ENCODE measurements around the gene KHDC4. TPM values are rescaled to one million over a fixed set of nuclear protein-coding genes. Genes with fewer than 3 reads are reported as not detected.

KHDC4 gene
- polyA plus RNA-seq, 1 of the 3 experiments (the other 2 are of a cell fraction), result 43.1 TPM

- H3K9ac ChIP-seq, result no peak overlapping the region
- no peak overlapping the region for H3K4me3 ChIP-seq (ENCODE audit: low read depth in 2 of 2, low read length in 1 of 2)
- 100% methylated on average over 9 of the region's 9 CpGs for WGBS (ENCODE audit: low lambda C conversion rate)
- H2AFZ ChIP-seq (ENCODE audit: low read depth), result no peak overlapping the region
- H3K36me3 ChIP-seq (replicated peaks in 1 of 2; ENCODE audit: control insufficient read depth in 1 of 2, insufficient read depth in 2 of 2, low read length in 1 of 2), result peaks cover 41 to 54% of the 10 kb centered on the region in 2 experiments
- CTCF ChIA-PET, result interaction anchor here (1.2 to 3.8 kb wide), 4 partner anchors 10 to 62 kb away, joined by 3 to 15 read pairs (median 8); no protein-coding TSS in a partner anchor
- no peaks in the 10 kb centered on the region for H3K27me3 ChIP-seq (ENCODE audit: insufficient read depth)
- no peak overlapping the region for H3K4me2 ChIP-seq
- H3K9me2 ChIP-seq, result no peaks in the 10 kb centered on the region
- H4K20me1 ChIP-seq (ENCODE audit: insufficient read depth), result peaks cover 49% of the 10 kb centered on the region
- peak; percentile 35 for DNase-seq
- POLR2A ChIA-PET, result no interaction called here
- peaks cover 10 to 51% of the 10 kb centered on the region in 2 experiments; a peak in 3 of 4 replicates for H3K4me1 ChIP-seq (ENCODE audit: control insufficient read depth in 1 of 2, insufficient read depth in 2 of 2, low read depth in 1 of 2, low read length in 1 of 2)
- H3K9me3 ChIP-seq, result no peaks in the 10 kb centered on the region
- H3K27ac ChIP-seq (ENCODE audit: low read depth in 2 of 2, low read length in 1 of 2), result no peak overlapping the region
- TF ChIP-seq RAD21 (IDR thresholded peaks at IDR 0.05; ENCODE audit: low read length), result peak; percentile 41
- TF ChIP-seq USF1 (IDR thresholded peaks at IDR 0.05; ENCODE audit: borderline replicate concordance, low read depth), result no peak
- 0 out of 2 replicates have a peak, but pooled peaks have one; percentile 30 for TF ChIP-seq CTCF (IDR thresholded peaks at IDR 0.05)
- no peak for TF ChIP-seq MAX (IDR thresholded peaks at IDR 0.05; ENCODE audit: low read depth)
- peaks cover 25% of the 10 kb centered on the region for H3F3A ChIP-seq (replicated peaks; ENCODE audit: insufficient read depth)
- peaks cover 63% of the 10 kb centered on the region for H3K79me2 ChIP-seq (ENCODE audit: insufficient read depth)
These were observed 31.9 kb upstream of the KHDC4 start for GRCh38 chr1:155966135-155966534.

GRCh38 chr1:155964193-155964592 lies 30.0 kb upstream of the KHDC4 start:
- no peak overlapping the region for H2AFZ ChIP-seq (ENCODE audit: low read depth)
- H3F3A ChIP-seq (replicated peaks; ENCODE audit: insufficient read depth), result peaks cover 24% of the 10 kb centered on the region
- ChIA-PET POLR2A (no interaction called here), CTCF (no interaction called here)
- H3K4me3 ChIP-seq (ENCODE audit: low read depth in 2 of 2, low read length in 1 of 2), result no peak overlapping the region
- peaks cover 10 to 32% of the 10 kb centered on the region in 2 experiments; a peak in 3 of 4 replicates for H3K4me1 ChIP-seq (ENCODE audit: control insufficient read depth in 1 of 2, insufficient read depth in 2 of 2, low read depth in 1 of 2, low read length in 1 of 2)
- no peak for DNase-seq
- H3K79me2 ChIP-seq (ENCODE audit: insufficient read depth), result peaks cover 60% of the 10 kb centered on the region
- H3K27me3 ChIP-seq (ENCODE audit: insufficient read depth), result no peaks in the 10 kb centered on the region
- WGBS (ENCODE audit: low lambda C conversion rate), result 92% methylated on average over 7 of the region's 7 CpGs
- H3K36me3 ChIP-seq (replicated peaks in 1 of 2; ENCODE audit: control insufficient read depth in 1 of 2, insufficient read depth in 2 of 2, low read length in 1 of 2), result peaks cover 54 to 63% of the 10 kb centered on the region in 2 experiments
- no peaks in the 10 kb centered on the region for H3K9me2 ChIP-seq
- H3K9ac ChIP-seq, result no peak overlapping the region
- no peak overlapping the region for H3K4me2 ChIP-seq
- no peak for TF ChIP-seq TAF1 (IDR thresholded peaks at IDR 0.05; ENCODE audit: borderline replicate concordance, low read depth, low read length)
- TF ChIP-seq RXRA (IDR thresholded peaks at IDR 0.05; ENCODE audit: borderline replicate concordance, low read depth), result no peak
- TF ChIP-seq USF2 (IDR thresholded peaks at IDR 0.05; ENCODE audit: borderline replicate concordance, low read depth, low read length), result no peak
- TF ChIP-seq NRF1 (IDR thresholded peaks at IDR 0.05; ENCODE audit: low read depth, low read length), result no peak
- TF ChIP-seq IRF3 (IDR thresholded peaks at IDR 0.05; ENCODE audit: low read depth, low read length), result no peak
- TF ChIP-seq NFIC (IDR thresholded peaks at IDR 0.05; ENCODE audit: borderline replicate concordance), result no peak
- no peak for TF ChIP-seq RCOR1 (IDR thresholded peaks at IDR 0.05; ENCODE audit: low read length)
- no peak for TF ChIP-seq POLR2AphosphoS5 (IDR thresholded peaks at IDR 0.05; ENCODE audit: low read depth, low read length)
- no peak for TF ChIP-seq MEF2A (IDR thresholded peaks at IDR 0.05; ENCODE audit: borderline replicate concordance, low read depth)
- TF ChIP-seq SMC3 (IDR thresholded peaks at IDR 0.05; ENCODE audit: low read depth, low read length), result no peak
- H3K9me3 ChIP-seq, result no peaks in the 10 kb centered on the region
- H3K27ac ChIP-seq (ENCODE audit: low read depth in 2 of 2, low read length in 1 of 2), result no peak overlapping the region
- peaks cover 31% of the 10 kb centered on the region for H4K20me1 ChIP-seq (ENCODE audit: insufficient read depth)
